ENCODE results near the gene TP53.
A peak's percentile ranks its signal among the peaks of the same experiment; 100 is the strongest.

GRCh38 chr17:7717756-7718350, 30.6 kb upstream of the TP53 start:
- TF ChIP-seq CTCF (conservative IDR thresholded peaks at IDR 0.05 in 1 of 2, IDR thresholded peaks at IDR 0.05 in 1 of 2; ENCODE audit: low read depth in 1 of 2, low read length in 2 of 2) (no peak), EZH2 (IDR thresholded peaks at IDR 0.05; ENCODE audit: low read length, missing control alignments) (peak; percentile 28)
